ENCODE results near the gene SLCO2A1. TPM values are rescaled to one million over a fixed set of nuclear protein-coding genes. Genes with fewer than 3 reads are reported as not detected.

SLCO2A1 gene
- total and polyA plus RNA-seq, 2 experiments from 2014 or later = 0.31 to 1.0 TPM

GRCh38 chr3:133956982-133957381 is 72.7 kb downstream of the SLCO2A1 start:
- Mint-ChIP-seq H3K4me1 (no peaks in the 10 kb centered on the region), H3K9me3 (no peaks in the 10 kb centered on the region; the same call in 2 of the 3 replicates), H3K27ac (no peak overlapping the region), H3K36me3 (ENCODE audit: low read depth) (no peaks in the 10 kb centered on the region), H3K27me3 (ENCODE audit: insufficient read depth, low read depth, poor library complexity) (peaks cover 8% of the 10 kb centered on the region), H3K4me3 (no peak overlapping the region)
- Histone ChIP-seq H4K20me1 (replicated peaks; ENCODE audit: insufficient read depth) (no peaks in the 10 kb centered on the region), H3K36me3 (ENCODE audit: insufficient read depth) (no peaks in the 10 kb centered on the region), H3K27me3 (ENCODE audit: insufficient read depth) (no peaks in the 10 kb centered on the region), H3K4me1 (ENCODE audit: insufficient read depth) (no peaks in the 10 kb centered on the region), H3K27ac (ENCODE audit: low read depth) (no peak overlapping the region), H3K4me3 (no peak overlapping the region), H3K79me2 (replicated peaks; ENCODE audit: insufficient read depth) (no peaks in the 10 kb centered on the region), H2AFZ (no peak overlapping the region), H3K9me2 (ENCODE audit: insufficient read depth) (0 out of 2 replicates have a peak, but pooled peaks cover 2% of the 10 kb centered on the region), H3K4me2 (no peak overlapping the region), H3F3A (replicated peaks; ENCODE audit: low read depth) (no peaks in the 10 kb centered on the region)
- no peak for DNase-seq (ENCODE audit: low spot score)
- no peak for TF ChIP-seq EZH2 (IDR thresholded peaks at IDR 0.05; ENCODE audit: low read depth, unreplicated experiment)
- TF ChIP-seq CTCF (conservative IDR thresholded peaks at IDR 0.05; ENCODE audit: low read depth in 2 of 2) = no peak
- TF ChIP-seq ETS1 (IDR thresholded peaks at IDR 0.05) = no peak
- no peak for TF ChIP-seq ZNF114 (CRISPR knock-in tag; IDR thresholded peaks at IDR 0.05)
- TF ChIP-seq POLR2AphosphoS5 (IDR thresholded peaks at IDR 0.05; ENCODE audit: low read depth) = no peak
- no peak for TF ChIP-seq STAT1 (IDR thresholded peaks at IDR 0.05; ENCODE audit: unreplicated experiment)
- TF ChIP-seq ZNF462 (CRISPR knock-in tag; IDR thresholded peaks at IDR 0.05) = no peak
- TF ChIP-seq REST (IDR thresholded peaks at IDR 0.05; ENCODE audit: unreplicated experiment) = no peak
- no peak for TF ChIP-seq JUNB (IDR thresholded peaks at IDR 0.05; ENCODE audit: unreplicated experiment)
- TF ChIP-seq EZH2phosphoT487 (IDR thresholded peaks at IDR 0.05; ENCODE audit: unreplicated experiment) = no peak
- no peak for TF ChIP-seq NANOG (IDR thresholded peaks at IDR 0.05; ENCODE audit: borderline replicate concordance)
- no peak for TF ChIP-seq CREB1 (CRISPR knock-in tag; IDR thresholded peaks at IDR 0.05; ENCODE audit: low read depth)
- TF ChIP-seq ZNF331 (CRISPR knock-in tag; IDR thresholded peaks at IDR 0.05; ENCODE audit: low read depth) = no peak
- no peak for ATAC-seq

All from GM23338 (cell line).